HG02763 (cell line): ENCODE data around the gene IWS1.
A peak's percentile ranks its signal among the peaks of the same experiment; 100 is the strongest.
"Not testable (repeated sequence)": the region's sequence is repeated elsewhere in the genome, so short reads cannot be mapped to it uniquely, and the experiment has no call there.

Experiments
- ATAC-seq: cut with Tn5 transposase; IDR thresholded peaks from one replicate; pipeline ENCODE4 v1.9.1; 2021; ENCODE audit warnings: mild to moderate bottlenecking, moderate library complexity; ENCODE audit not compliant: unreplicated experiment

Gene IWS1

DNA sequence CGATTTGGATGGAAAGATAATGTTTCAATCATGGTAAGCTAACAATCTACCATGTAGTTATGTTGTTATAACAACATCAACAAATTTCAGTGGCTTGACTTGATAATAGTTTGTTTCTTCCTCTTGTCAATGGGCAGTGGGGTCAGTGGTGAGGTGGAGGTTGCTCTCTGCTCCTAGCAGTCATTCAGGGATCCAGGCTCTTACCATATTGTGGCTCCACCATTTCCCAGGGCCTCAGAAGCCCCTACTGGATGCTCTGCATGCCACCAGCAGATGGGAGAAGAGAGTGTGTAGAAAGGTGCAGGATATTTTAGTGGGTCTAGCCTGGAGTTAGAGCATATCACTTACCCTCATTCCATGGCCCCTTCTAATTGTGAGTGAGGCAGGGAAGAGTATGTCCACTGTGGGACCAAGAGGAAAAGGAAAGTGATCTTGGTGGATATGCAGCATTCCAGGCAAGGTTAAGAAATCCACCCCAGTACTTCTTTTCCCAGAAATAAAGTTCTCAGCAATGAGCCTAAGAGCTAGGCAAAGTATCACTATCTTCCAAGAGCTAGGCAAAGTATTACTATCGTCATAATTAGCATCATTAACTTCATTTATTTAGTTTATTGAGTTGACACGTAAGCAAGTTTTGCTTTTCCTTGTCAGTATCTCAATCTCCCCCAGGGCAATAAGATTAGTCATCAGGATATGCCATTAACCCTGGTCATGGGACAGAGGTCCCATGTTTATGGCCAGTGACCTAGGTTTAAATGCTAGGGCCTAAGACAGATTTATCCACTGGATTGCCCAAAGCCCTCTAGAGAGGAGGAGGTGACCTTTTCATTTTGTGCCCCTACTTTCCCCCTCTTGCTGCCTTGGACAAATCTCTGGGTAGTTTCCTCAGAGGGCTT lies 4.2 kb upstream of the IWS1 start:
- no peak for ATAC-seq

DNA sequence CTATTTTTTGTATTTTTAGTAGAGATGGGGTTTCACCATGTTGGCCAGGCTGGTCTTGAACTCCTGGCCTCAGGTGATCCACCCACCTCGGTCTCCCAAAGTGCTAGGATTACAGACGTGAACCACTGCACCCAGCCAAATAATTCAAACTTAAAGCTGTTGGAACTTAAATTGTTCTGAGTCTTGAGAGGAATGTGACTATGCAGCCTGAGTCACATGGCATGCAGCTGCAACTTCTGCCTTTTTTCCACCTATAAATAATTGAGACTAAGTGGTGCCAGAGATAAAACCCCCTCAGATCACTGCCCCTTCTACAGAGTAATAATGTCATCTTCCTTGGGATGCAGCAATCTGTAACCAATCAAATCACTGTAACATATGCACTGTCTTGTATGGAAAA lies 3.1 kb upstream of the IWS1 start:
- ATAC-seq, result not testable (repeated sequence)

- no peak for ATAC-seq
Observed at GRCh38 chr2:127528487-127528886, 2.2 kb upstream of the IWS1 start.

DNA sequence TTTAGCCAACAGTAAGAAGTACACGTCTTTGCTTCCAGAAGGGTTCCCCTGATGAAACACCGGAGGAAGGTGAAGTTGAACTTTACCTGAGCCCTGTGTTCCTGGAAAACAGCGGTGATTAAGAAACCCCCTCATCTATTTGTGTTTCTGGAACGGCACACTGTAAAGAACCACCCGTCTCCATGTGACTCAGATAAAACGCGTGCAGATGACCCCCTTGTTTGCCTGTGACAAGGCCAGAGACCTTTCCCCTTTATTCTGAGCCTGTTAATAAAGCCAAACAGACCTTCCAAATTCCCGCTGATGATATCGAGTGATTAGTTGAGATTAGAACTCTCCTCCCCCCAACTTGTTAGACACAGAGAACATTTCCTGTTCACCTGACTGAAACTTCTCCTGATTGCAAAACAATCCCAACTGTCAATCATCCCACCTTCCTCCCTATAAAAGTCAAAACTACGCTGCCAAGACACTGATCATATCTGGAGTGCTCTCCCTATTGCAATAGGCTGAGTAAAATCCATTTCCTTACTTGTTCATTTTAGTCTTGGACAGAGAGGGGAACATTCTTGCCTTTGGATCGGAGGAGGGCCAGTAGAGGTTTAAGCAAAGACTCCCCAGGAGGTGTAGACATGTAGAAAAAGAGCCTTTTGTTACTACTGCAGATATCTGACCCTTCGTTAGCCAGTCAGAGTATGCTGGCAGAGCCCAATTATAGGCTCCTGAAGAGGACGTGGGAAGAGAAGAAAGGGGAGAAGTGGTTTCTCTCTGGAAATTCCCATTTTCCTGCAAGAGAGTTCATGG lies 914 bp upstream of the IWS1 start:
- ATAC-seq, result peak; percentile 1

DNA sequence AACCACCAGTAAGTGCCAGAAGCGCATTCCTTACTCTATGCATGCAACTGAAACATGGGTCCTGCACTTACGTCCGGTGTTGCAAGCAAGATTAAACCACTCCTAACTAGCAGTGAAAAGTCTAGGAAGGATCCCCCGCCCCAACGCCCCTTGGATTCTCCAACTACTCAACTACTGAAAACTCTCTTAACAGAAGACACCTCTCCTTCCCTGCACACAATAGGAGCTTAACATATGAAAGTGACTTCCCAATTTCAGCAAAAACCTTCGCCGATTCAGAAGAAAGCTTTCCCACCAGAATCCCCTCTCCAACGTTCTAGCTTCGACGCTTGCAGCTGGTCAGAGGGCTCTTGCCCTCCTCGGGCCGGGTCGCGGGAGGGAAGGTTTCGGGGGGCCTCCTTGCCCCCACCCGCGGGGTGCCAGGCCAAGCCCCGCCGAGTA lies 578 bp downstream of the IWS1 start:
- no peak for ATAC-seq

DNA sequence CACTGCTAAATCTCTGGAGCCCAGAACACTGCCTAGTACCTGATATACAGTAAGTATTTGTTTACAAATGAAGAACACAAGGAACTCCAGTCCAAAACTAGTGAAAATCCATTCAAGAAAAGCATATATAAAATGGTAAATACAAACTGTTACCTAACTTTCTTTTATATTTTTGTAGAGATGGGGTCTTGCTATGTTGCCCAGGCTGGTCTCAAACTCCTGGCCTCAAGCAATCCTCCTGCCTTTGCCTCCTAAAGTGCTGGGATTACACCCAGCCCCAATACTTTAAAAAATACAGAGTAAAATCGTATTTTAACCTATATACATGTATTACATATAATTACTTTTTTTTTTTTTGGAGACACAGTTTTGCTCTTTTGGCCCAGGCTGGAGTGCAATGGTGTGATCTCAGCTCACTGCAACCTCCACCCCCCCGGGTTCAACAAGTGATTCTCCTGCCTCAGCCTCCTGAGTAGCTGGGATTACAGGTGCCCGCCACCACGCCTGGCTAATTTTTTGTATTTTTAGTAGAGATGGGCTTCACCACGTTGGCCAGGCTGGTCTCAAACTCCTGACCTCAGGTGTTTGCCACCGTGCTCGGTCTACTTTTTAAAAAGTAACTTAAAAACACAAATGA lies 2.0 kb downstream of the IWS1 start:
- ATAC-seq, result not testable (repeated sequence)

DNA sequence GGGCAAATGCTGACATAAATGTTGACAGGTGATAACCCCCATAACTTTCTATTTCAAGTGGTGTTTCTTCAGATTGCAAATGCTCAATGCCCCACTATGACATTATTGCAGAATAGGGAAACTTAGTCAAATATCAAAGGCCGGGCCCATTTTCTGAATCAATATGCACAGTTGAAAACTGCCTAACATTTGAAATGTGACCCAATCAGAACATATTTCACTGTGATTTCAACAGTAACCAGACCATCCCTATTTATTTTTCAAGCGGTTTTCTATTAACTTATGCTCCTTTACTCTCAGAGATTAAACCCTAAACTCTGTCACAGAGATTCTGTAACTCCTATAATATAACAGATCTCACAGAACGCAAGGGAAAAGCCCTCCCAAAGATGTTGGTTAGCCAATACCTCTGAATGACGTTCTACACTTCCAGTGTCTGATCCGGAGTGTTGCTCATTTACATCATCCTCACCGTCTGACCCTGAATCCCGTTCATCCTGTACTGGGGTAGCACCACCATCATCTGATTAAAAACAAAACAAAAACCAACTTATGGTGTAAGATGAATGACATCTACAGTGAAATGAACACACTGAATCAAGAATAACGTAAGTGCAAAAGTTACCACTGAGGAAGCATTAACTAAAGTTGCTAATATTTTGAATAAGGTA lies 2.9 kb downstream of the IWS1 start:
- no peak for ATAC-seq

- ATAC-seq, result no peak
Observed at GRCh38 chr2:127520424-127520823, 5.9 kb downstream of the IWS1 start.

GRCh38 chr2:127517465-127517864 lies 8.8 kb downstream of the IWS1 start:
- no peak for ATAC-seq

GRCh38 chr2:127516041-127516762 lies 10.1 kb downstream of the IWS1 start:
- ATAC-seq, result no peak

DNA sequence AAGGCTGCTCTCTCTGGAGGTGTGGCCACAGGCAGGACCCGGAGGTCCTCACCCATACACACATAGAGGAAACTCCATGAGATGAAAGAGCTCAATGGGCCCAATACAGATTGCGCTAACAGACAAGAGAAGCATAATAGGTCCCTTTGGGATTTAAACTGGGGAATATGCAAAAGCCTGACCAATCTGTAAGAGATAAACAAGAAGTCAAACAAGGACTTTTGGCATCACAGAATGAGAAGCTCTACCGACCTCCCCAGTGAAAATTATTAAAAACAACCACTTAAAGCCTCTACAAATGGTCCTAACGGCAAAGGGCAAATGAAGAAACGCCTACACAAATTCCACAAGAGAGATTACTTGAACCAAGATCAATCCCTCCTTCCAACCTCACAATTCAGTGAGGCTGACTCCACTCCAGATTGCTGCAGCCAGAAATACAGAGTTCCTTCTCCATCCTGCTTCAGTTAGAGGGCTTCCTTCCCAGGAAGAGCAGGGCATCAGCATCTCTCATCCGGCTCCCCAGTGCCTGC lies 10.8 kb downstream of the IWS1 start:
- no peak for ATAC-seq

- no peak for ATAC-seq
Observed at GRCh38 chr2:127514485-127514884, 11.8 kb downstream of the IWS1 start.

DNA sequence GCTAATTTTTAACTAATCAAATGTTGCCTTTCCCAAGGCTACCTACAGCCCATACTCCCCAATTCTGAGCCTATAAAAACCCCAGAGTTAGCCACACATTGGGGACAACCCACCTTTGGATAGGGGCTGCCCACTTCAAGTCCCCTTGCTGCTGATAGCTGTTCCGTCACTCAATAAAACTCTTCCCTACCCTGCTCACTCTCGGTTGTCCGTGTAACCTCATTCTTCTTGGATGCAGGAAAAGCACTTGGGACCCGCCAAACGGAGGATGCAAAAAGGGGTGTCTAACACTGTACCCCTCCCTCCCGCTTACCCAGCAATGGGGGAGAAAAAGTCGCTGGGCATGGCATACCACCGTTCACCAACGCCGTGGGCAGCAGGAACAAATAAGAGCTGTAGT lies 12.2 kb downstream of the IWS1 start:
- no peak for ATAC-seq

DNA sequence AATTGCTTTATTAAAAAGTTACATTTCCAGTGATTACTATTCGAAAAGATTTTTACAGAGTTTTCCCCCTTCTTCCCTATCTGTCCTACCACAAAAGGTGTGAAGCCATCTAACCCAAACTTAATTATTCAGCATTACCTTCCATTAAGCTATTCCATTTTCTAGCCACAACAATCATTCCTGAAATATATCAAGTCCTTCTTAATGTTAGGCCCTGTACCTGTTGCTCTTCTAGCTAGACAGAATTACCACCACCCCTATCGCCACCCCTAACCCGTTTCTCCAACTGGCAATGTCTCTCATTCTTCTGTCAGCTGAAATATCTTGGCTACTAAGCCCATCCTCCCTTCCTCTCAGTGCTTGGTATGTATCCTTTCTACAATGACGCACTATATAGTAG lies 13.9 kb downstream of the IWS1 start:
- no peak for ATAC-seq

DNA sequence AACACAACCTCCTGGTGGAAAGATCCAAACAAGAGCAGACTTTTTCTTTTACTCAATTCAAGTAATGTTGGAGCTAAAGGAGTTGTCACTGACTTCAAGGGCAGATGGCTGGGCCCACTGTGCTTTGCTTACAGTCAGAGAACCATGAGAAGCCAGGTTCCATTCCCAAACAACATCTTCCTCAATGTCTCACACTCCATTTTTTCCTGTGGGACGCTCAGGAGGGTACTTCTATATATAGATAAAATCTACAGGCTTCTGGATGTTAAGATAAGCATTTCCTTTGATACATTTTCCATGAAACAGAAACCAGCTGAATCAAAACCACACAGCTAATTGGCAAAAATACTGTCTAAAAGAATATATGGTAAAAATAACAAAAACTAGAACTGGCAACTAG lies 14.4 kb downstream of the IWS1 start:
- no peak for ATAC-seq

GRCh38 chr2:127511090-127511695 lies 15.1 kb downstream of the IWS1 start:
- no peak for ATAC-seq

- no peak for ATAC-seq
Observed at GRCh38 chr2:127510073-127510472, 16.2 kb downstream of the IWS1 start.

DNA sequence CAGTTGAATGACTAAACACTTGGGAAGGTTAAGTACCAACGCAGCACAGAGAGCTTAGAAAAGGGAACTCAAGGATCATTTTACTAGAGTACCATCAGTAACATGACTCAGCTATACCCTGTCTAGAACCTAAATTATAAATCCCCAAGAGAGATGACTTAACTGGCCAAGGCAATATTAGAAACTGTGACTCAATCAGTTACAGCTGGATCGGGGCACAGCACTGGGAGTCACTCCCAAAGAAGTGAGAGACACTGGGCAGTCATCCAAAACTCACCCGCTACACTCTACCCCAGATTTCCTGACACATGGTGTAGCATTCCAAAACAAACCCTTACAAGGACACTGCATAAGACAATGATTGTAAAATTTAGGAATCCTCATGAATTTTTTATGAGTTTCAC lies 17.7 kb downstream of the IWS1 start:
- ATAC-seq, result peak; percentile 42

GRCh38 chr2:127508023-127508630 lies 18.2 kb downstream of the IWS1 start:
- no peak for ATAC-seq
